ENCODE measurements around the gene HAUS2.
"Not testable (repeated sequence)": the region's sequence is repeated elsewhere in the genome, so short reads cannot be mapped to it uniquely, and the experiment has no call there.

Gene HAUS2

GRCh38 chr15:42548249-42549031, at the start of gene HAUS2, which contains the start of gene LRRC57:
TSS of gene HAUS2 (plus strand) at chr15:42548838. CDS start at chr15:42548873, 35 bp downstream.
TSS of gene LRRC57 (minus strand) at chr15:42548793. CDS start at chr15:42548434, 359 bp downstream.
- DNase-seq = peak; percentile 84 to 86

- no peak for DNase-seq
These were observed 48.6 kb upstream of the HAUS2 start for GRCh38 chr15:42499858-42500609.

DNA sequence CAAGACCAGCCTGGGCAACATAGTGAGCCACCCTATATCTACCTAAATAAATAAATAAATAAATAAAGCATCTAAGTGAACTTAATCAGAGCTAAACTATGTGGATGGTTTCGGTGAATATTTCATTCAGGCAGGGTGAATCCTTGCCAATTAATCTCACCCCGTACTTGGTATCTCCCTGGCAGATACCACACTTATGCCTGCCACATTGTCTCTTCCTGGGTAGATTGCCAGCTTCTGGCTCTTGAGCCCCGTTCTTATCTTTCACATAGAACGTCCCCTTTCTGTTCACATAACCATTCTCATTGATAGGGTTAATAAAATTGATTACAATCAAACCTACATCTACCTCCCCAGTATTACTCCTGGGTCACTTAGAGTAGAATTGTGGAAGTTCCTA, 46.2 kb upstream of the HAUS2 start:
- DNase-seq = no peak

DNA sequence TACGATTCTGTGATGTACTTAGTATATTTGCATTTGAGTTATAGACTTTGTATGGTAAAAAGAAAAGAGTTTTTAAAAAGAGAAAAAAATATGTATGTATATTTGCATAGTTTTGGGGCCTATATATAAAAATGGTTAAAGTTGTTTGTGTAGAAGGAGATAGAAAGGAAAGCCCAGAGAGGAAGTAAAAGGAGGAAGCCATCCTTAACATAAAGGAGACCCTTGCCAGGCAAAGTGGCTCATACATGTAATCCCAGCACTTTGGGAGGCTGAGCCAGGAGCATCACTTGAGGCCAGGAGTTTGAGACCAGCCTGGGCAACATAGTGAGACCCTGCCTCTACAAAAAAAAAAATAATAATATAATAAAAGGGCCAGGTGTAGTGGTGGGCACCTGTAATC, 44.8 kb upstream of the HAUS2 start:
- no peak for DNase-seq

GRCh38 chr15:42504631-42505030, 44.0 kb upstream of the HAUS2 start:
- DNase-seq = no peak

DNA sequence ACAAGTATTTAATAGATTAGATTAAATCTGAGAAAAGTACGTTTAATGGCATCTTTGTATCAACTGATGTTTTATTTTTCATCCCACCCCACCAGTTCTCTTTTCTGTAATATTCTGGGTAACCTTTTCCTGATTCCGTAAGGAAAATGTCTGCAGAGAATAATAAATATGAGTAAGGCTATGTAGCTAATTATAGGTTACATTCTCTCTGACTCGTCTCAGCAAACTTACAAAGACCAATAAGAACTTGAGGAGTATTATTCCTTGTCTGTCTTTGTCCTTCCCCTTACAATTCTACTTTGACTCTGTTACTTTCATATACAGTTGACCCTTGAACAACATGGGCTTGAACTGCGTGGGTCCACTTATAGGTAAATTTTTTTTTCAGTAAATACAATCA, 41.1 kb upstream of the HAUS2 start:
- DNase-seq = no peak

DNA sequence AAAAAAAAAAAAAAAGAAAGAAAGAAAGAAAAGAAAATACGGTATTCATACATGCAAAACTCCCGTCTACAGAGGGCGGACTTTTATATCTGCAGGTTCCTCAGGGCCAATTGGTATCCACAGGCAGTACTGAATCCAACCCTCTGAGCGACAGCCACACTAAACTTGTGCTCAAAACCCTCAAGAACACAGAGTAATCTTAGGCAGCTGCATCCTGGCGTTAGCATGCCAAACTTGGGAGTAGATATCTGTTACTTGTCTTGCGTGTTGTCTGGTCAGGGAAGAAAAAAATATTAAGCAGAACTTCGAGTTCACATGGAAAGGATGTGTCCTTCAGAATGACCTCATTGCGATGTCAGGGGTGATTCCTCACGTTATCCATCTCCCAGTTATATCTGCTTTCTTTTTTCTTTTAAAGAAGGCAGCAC, 40.4 kb upstream of the HAUS2 start:
- no peak for DNase-seq

DNA sequence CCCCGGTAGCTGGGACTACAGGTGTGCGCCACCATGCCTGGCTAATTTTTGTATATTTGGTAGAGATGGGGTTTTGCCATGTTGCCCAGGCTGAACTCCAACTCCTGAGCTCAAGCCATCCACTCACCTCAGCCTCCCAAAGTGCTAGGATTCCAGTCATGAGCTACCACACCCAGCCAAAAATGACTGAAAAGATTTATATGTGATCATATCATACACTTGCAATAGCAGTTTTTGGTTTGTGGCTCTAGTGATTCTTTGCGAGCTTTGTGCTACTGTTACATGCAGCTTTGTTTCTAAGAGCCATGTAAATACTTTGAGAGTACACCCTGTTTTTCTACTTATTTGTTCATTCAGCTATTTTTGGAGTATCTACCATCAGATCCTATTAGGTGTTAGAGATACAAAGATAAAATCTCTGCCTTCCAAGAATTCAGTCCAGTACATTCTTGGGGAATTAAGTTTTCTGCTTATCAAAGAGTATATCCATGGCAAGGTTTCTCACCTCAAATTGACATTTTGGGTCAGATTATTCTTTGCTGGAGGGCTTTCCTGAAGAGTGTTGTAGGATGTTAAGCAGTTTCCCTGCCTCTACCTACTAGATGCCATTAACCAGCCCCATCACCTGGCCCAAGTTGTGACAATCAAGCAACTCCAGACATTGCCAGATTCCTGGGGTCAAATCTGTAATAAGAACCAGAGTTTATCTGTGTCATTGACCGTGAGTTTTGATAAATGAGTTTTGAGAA, 38.2 kb upstream of the HAUS2 start:
- DNase-seq = no peak

DNA sequence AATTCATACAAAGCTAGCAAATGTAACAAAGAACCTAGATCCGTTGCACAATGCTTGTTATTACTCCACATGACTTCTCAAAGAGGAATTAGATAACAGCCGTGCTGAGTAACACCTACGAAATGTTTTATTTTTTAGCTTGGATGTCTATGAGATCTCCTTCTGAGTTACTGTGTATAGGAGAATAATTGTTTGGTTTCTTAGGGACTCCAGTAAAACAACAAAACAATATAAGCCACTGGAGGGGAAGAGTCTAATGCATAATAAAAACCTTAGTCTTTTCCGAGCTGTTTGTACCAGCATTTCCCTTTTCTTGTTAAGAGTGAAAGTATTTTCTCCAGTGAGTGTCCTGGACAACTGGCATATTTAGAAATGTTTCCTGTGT, 37.6 kb upstream of the HAUS2 start:
- no peak for DNase-seq

DNA sequence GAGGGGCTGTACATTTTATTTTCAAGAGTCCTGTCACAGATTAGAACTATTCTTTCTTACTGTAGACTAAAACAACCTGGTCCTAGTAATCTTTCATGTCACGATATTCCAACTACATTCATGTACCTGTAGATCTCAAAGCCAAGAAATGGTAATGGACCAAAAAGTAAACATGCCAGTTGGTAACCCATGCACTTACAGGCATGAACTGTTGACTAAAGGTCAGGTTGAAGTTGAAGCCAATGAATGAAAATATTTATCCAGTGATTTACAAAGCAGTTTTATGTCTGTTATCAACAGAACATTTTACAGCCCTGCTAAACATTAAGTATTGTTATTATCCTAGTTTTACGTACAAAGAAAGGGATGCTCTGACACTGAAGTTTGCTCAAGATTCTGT, 25.3 kb upstream of the HAUS2 start:
- no peak for DNase-seq

DNA sequence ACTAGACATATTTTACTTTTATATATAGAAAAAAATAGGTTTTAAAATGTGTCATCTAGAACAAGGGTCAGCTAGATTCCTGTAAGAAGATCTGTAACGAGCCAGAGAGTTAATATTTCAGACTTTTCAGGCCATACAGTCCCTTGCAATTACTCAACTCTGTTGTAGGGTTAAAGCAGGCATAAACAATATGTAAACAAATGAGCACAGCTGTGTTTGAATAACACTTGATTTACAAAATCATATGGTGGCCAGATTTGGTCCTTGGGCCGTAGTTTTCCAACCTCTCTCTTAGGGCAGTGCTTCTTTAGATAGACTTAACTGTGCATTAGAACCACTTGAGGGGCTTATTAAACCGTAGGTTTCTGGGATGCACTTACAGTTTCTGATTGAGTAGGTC, 19.7 kb upstream of the HAUS2 start:
- no peak for DNase-seq

- DNase-seq = no peak
These were observed 15.4 kb upstream of the HAUS2 start for GRCh38 chr15:42533246-42533645.

- no peak for DNase-seq
These were observed 3.6 kb upstream of the HAUS2 start for GRCh38 chr15:42544853-42545629.

- DNase-seq = no peak
These were observed 755 bp upstream of the HAUS2 start for GRCh38 chr15:42547918-42548248.

DNA sequence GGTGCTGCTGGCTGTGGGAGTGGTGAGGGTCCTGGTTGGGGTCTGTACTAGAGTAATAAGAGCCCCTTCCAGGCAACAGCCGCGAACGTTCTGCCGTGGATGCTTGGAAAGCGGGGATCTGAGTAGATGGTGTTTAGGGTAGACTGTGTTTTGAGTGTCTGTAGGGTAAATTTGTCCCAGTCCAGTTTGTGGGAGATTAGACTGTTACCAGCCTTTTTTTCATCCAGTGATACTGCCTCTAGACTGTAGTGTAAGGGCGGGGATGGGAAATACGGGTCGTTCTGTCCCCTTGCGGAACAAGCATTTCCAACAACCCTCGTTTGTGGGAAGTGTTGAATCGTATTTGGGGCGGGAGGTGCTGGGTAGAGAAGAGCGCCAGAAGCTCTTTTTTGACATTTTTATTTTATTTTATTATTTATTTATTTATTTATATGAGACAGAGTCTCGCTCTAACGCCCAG, 424 bp downstream of the HAUS2 start:
- DNase-seq = peak in 1 of 2 donors; percentile 14

- DNase-seq = no peak
These were observed 1.2 kb downstream of the HAUS2 start for GRCh38 chr15:42549741-42550392.

- no peak for DNase-seq
These were observed 4.9 kb downstream of the HAUS2 start for GRCh38 chr15:42553554-42553953.

- not testable (repeated sequence) for DNase-seq
These were observed 8.0 kb downstream of the HAUS2 start for GRCh38 chr15:42556550-42557207.

GRCh38 chr15:42558739-42559138, 10.1 kb downstream of the HAUS2 start:
- no peak for DNase-seq

DNA sequence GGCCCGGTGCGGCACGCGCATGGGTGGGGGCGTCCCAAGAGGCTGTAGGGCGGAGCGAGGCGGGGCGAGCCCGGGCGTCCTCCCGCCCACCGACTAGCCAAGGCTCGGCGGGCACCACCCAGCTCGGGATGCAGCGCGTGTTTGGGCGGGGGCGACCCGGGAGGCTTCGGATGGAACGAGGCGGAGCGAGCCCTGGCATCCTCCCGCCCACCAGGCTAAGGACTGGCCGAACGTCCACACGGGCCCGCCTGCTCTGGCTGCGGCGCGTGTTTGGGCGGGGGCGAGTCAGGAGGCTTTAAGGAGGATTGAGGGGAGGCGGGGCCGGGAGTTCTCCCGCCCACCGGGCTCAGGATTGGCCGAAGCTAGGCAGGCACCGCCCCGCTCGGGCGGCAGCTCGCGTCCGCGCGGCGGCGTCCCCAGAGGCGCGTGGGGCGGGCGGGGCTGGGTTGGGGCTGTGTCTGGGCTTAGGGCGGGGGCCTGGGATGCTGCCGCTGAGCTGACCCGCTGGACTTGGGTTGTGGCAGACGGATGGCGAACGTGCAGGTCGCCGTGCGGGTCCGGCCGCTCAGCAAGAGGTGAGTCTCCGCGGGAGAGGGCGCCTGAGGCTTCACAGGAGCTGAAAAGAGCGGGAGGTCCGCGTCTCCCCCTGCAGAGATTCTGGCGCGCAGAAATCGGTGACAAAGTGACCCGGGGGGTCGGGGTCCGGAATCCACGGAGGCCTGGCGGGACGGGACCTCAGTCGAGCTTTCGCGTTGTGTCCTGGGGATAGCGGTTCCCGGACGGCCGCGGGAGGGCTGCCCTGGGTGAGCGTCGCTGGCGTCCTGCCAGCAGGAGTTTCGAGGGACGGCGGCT, 26.8 kb downstream of the HAUS2 start, which contains the start of gene STARD9:
Gene STARD9 (plus strand): TSS at position 419 of the 852 bp plus-strand sequence. CDS start 110 bp downstream, at position 529.
- DNase-seq = peak; percentile 94 to 95
